SK-N-SH (cell line): Measurements from ENCODE around the gene SLC10A2. TPM values are rescaled to one million over a fixed set of nuclear protein-coding genes. Genes with fewer than 3 reads are reported as not detected.

ENCODE experiments used
- CTCF ChIA-PET: fragments of 300-600, 350-600 bp; formaldehyde crosslinking; extraction: SDS; loops from one replicate; lab custom pipeline; 2021; lab: Yijun Ruan, JAX
- POLR2A ChIA-PET: fragments of 350-600 bp; sonication (Branson Sonifier 250); formaldehyde crosslinking; extraction: SDS; loops from one replicate; lab custom pipeline; 2020; ENCODE audit warnings: antibody characterized with exemption, inconsistent platforms; lab: Yijun Ruan, JAX
- DNase-seq: peaks from one replicate; pipeline ENCODE4 v3.0.0; 2012
- H2AFZ ChIP-seq: fragments of 200-600 bp; sonication (generic); 2 replicates; pipeline ENCODE4 v1.8.1; 2016; ENCODE audit warnings: antibody characterized with exemption, mild to moderate bottlenecking, low read depth
- H3F3A ChIP-seq: fragments of 200-600 bp; sonication (generic); replicated peaks from 2 replicates; pipeline ENCODE3; 2016; ENCODE audit warnings: antibody characterized with exemption, mild to moderate bottlenecking; ENCODE audit not compliant: insufficient read depth
- H3K27ac ChIP-seq, 2 experiments: fragments of 200-500 bp in 1 of 2; fragments of 200-600 bp in 1 of 2; sonication (Bioruptor generic) in 1 of 2; sonication (generic), shearing (Covaris generic) in 1 of 2; 2 replicates each; pipeline versions ENCODE4 v1.5.1 to v1.6.1; 2014 to 2016; ENCODE audit warnings: low read depth in 2 of 2, inconsistent platforms in 1 of 2, low read length in 1 of 2, mild to moderate bottlenecking in 1 of 2, mixed read lengths in 1 of 2
- H3K27me3 ChIP-seq: fragments of 200-600 bp; sonication (generic), shearing (Covaris generic); 2 replicates; pipeline ENCODE4 v1.6.1; 2016; ENCODE audit warnings: mixed run types; ENCODE audit not compliant: insufficient read depth
- H3K36me3 ChIP-seq, 2 experiments: fragments of 200-500 bp in 1 of 2; fragments of 200-600 bp in 1 of 2; sonication (Bioruptor generic) in 1 of 2; sonication (generic) in 1 of 2; replicated peaks in 1 of 2; 2 replicates each; pipeline versions ENCODE3 to v1.5.1; 2014 to 2016; ENCODE audit warnings: low read length in 1 of 2, mild to moderate bottlenecking in 1 of 2; ENCODE audit not compliant: insufficient read depth in 2 of 2, control insufficient read depth in 1 of 2
- H3K4me1 ChIP-seq, 2 experiments: fragments of 200-500 bp in 1 of 2; fragments of 200-600 bp in 1 of 2; sonication (Bioruptor generic) in 1 of 2; sonication (generic), shearing (Covaris generic) in 1 of 2; 2 replicates each; pipeline versions ENCODE4 v1.5.1 to v1.6.1; 2014 to 2016; ENCODE audit warnings: low read depth in 1 of 2, low read length in 1 of 2, mixed run types in 1 of 2; ENCODE audit not compliant: insufficient read depth in 2 of 2, control insufficient read depth in 1 of 2
- H3K4me2 ChIP-seq: fragments of 200-600 bp; sonication (generic), shearing (Covaris generic); 2 replicates; pipeline ENCODE4 v1.6.1; 2017; ENCODE audit warnings: mixed run types
- H3K4me3 ChIP-seq, 2 experiments: fragments of 200-500 bp in 1 of 2; fragments of 200-600 bp in 1 of 2; sonication (Bioruptor generic) in 1 of 2; sonication (generic), shearing (Covaris generic) in 1 of 2; 2 replicates each; pipeline versions ENCODE4 v1.5.1 to v1.8.1; 2014 to 2016; ENCODE audit warnings: low read depth in 2 of 2, inconsistent platforms in 1 of 2, low read length in 1 of 2, mild to moderate bottlenecking in 1 of 2, mixed read lengths in 1 of 2, moderate library complexity in 1 of 2
- H3K79me2 ChIP-seq: fragments of 200-600 bp; sonication (generic); 2 replicates; pipeline ENCODE4 v1.8.1; 2017; ENCODE audit warnings: mild to moderate bottlenecking; ENCODE audit not compliant: insufficient read depth
- H3K9ac ChIP-seq: fragments of 200-600 bp; sonication (generic); 2 replicates; pipeline ENCODE4 v1.6.1; 2017; ENCODE audit warnings: mixed run types
- H3K9me2 ChIP-seq: fragments of 200-600 bp; sonication (generic); 2 replicates; pipeline ENCODE4 v1.6.1; 2017; ENCODE audit warnings: mixed run types
- H3K9me3 ChIP-seq: fragments of 200-600 bp; sonication (generic); 2 replicates; pipeline ENCODE4 v1.6.1; 2017; ENCODE audit warnings: mixed run types, mild to moderate bottlenecking, moderate library complexity
- H4K20me1 ChIP-seq: fragments of 200-600 bp; sonication (generic); 2 replicates; pipeline ENCODE4 v1.6.1; 2017; ENCODE audit warnings: mild to moderate bottlenecking, mixed run types; ENCODE audit not compliant: insufficient read depth
- CHD2 ChIP-seq: fragments of 150-350 bp; IDR thresholded peaks from 2 replicates; pipeline ENCODE4 v1.6.1; 2018; ENCODE audit warnings: low read length; ENCODE audit not compliant: partially characterized antibody
- ELF1 ChIP-seq: IDR thresholded peaks from 2 replicates; pipeline ENCODE4 v1.4.0; 2012
- EP300 ChIP-seq, 2 experiments: IDR thresholded peaks; 2 replicates each; pipeline versions ENCODE4 v1.4.0 to v1.6.1; 2012; ENCODE audit warnings: borderline replicate concordance in 1 of 2, low read depth in 1 of 2, low read length in 1 of 2
- FOXM1 ChIP-seq: IDR thresholded peaks from 2 replicates; pipeline ENCODE4 v1.4.0; 2012; ENCODE audit warnings: low read depth, mild to moderate bottlenecking
- GABPA ChIP-seq: IDR thresholded peaks from 2 replicates; pipeline ENCODE4 v1.4.0; 2012; ENCODE audit warnings: low read depth, mild to moderate bottlenecking
- GATA2 ChIP-seq: sonication (generic); formaldehyde crosslinking; IDR thresholded peaks from 2 replicates; pipeline ENCODE4 v1.5.0; 2020; ENCODE audit warnings: mild to moderate bottlenecking, missing genetic modification reagents
- IRF3 ChIP-seq: fragments of 150-350 bp; IDR thresholded peaks from 2 replicates; pipeline ENCODE4 v1.6.1; 2016; ENCODE audit warnings: mild to moderate bottlenecking, low read depth, low read length
- JUND ChIP-seq: IDR thresholded peaks from 2 replicates; pipeline ENCODE4 v1.4.0; 2012
- MAX ChIP-seq: IDR thresholded peaks from 2 replicates; pipeline ENCODE4 v1.4.0; 2012; ENCODE audit warnings: low read depth
- NFIC ChIP-seq: IDR thresholded peaks from 2 replicates; pipeline ENCODE4 v1.4.0; 2012; ENCODE audit warnings: borderline replicate concordance
- NRF1 ChIP-seq: IDR thresholded peaks from 2 replicates; pipeline ENCODE4 v1.6.1; 2012; ENCODE audit warnings: low read depth, mild to moderate bottlenecking, low read length
- POLR2AphosphoS5 ChIP-seq: IDR thresholded peaks from 2 replicates; pipeline ENCODE4 v1.6.1; 2012; ENCODE audit warnings: low read depth, low read length
- REST ChIP-seq: IDR thresholded peaks from 2 replicates; pipeline ENCODE4 v1.6.1; 2012; ENCODE audit warnings: mild to moderate bottlenecking, low read depth, low read length, moderate library complexity
- RFX5 ChIP-seq: IDR thresholded peaks from 2 replicates; pipeline ENCODE4 v1.6.1; 2012; ENCODE audit warnings: mild to moderate bottlenecking, improper control_type of control experiment, low read length
- RXRA ChIP-seq: IDR thresholded peaks from 2 replicates; pipeline ENCODE4 v1.4.0; 2012; ENCODE audit warnings: low read depth, mild to moderate bottlenecking, borderline replicate concordance
- TAF1 ChIP-seq: IDR thresholded peaks from 2 replicates; pipeline ENCODE4 v1.6.1; 2012; ENCODE audit warnings: low read depth, mild to moderate bottlenecking, low read length, moderate library complexity, borderline replicate concordance
- TCF12 ChIP-seq: IDR thresholded peaks from 2 replicates; pipeline ENCODE4 v1.4.0; 2012
- USF1 ChIP-seq: IDR thresholded peaks from 2 replicates; pipeline ENCODE4 v1.4.0; 2012; ENCODE audit warnings: low read depth, borderline replicate concordance
- USF2 ChIP-seq: fragments of 150-350 bp; IDR thresholded peaks from 2 replicates; pipeline ENCODE4 v1.6.1; 2017; ENCODE audit warnings: antibody characterized with exemption, low read length, low read depth, borderline replicate concordance
- WGBS: methylation state at CpG from one replicate; pipeline ENCODE4 v1.1.6; 2017; ENCODE audit warnings: low lambda C conversion rate; 5-methylcytosine and 5-hydroxymethylcytosine counted together
- polyA plus RNA-seq, 3 experiments: library from polyadenylated mRNA; depleted of rRNA; stranded (reverse); fragments of >200 nt; gene quantifications; 2 replicates each; pipeline ENCODE4 v1.2.3, GENCODE V29; 2012

SLC10A2 gene
- not detected in 2 replicates for polyA plus RNA-seq (2012; rRNA removed)
- not detected in 2 replicates for polyA plus RNA-seq (2012; cell fraction: cytosol; rRNA removed)
- polyA plus RNA-seq (2012; cell fraction: nucleus; rRNA removed) = not detected in 2 replicates

- Histone ChIP-seq H3K4me1 (no peaks in the 10 kb centered on the region), H4K20me1 (no peaks in the 10 kb centered on the region), H3F3A (no peaks in the 10 kb centered on the region), H2AFZ (no peak within 1 kb of the TSS), H3K4me3 (no peak within 1 kb of the TSS), H3K9me3 (no peaks in the 10 kb centered on the region)
- POLR2A ChIA-PET = no interaction called here
- DNase-seq = no peak
- WGBS = 25% methylated on average over 9 of the region's 9 CpGs
- TF ChIP-seq ELF1 (no peak), GABPA (no peak), USF1 (no peak), IRF3 (no peak), RFX5 (no peak), JUND (no peak), NRF1 (no peak), NFIC (no peak), TAF1 (no peak), EP300 (IDR thresholded peaks at IDR 0.05; ENCODE audit: borderline replicate concordance in 1 of 2, low read depth in 1 of 2, low read length in 1 of 2) (no peak), GATA2 (CRISPR knock-in tag) (no peak), FOXM1 (no peak)
- TF ChIP-seq, all 33 proteins: peak for 0
- Histone ChIP-seq H3K9me2 (no peaks in the 10 kb centered on the region), H3K27me3 (no peaks in the 10 kb centered on the region), H3K4me2 (no peak within 1 kb of the TSS), H3K9ac (no peak within 1 kb of the TSS), H3K36me3 (no peaks in the 10 kb centered on the region), H3K79me2 (no peaks in the 10 kb centered on the region), H3K27ac (no peak within 1 kb of the TSS)
- CTCF ChIA-PET = no interaction called here
Observed at GRCh38 chr13:103066079-103066780, at the start of gene SLC10A2. Gene SLC10A2, minus strand, starts transcription at chr13:103066417. Its CDS starts 168 bp downstream, at chr13:103066249.

GRCh38 chr13:103107580-103107979, 41.4 kb upstream of the SLC10A2 start:
- DNase-seq = no peak
- no peaks in the 10 kb centered on the region for H3K9me3 ChIP-seq
- no peak for TF ChIP-seq RXRA
- no peak for TF ChIP-seq USF2
- no peak for TF ChIP-seq USF1
- TF ChIP-seq MAX = no peak
- TF ChIP-seq CHD2 = no peak
- TF ChIP-seq POLR2AphosphoS5 = no peak
- no peak for TF ChIP-seq RFX5
- TF ChIP-seq TCF12 = no peak
- no peak for TF ChIP-seq NFIC
- TF ChIP-seq REST = no peak
- no peak for TF ChIP-seq ELF1
- TF ChIP-seq, all 33 proteins: peak for 0
- Histone ChIP-seq H3K36me3 (no peaks in the 10 kb centered on the region), H3K9ac (no peak overlapping the region), H3K27ac (no peak overlapping the region), H3F3A (no peaks in the 10 kb centered on the region), H3K4me3 (no peak overlapping the region), H3K4me1 (peaks cover 0 to 4% of the 10 kb centered on the region in 2 experiments; a peak in 1 of 4 replicates), H3K27me3 (no peaks in the 10 kb centered on the region), H3K4me2 (no peak overlapping the region), H3K9me2 (no peaks in the 10 kb centered on the region), H4K20me1 (no peaks in the 10 kb centered on the region), H2AFZ (no peak overlapping the region), H3K79me2 (no peaks in the 10 kb centered on the region)
- CTCF ChIA-PET = no interaction called here
- 6% methylated on average over 3 of the region's 3 CpGs for WGBS
- POLR2A ChIA-PET = no interaction called here
